Measurements from ENCODE around the gene ATRN.

ATRN gene

DNA sequence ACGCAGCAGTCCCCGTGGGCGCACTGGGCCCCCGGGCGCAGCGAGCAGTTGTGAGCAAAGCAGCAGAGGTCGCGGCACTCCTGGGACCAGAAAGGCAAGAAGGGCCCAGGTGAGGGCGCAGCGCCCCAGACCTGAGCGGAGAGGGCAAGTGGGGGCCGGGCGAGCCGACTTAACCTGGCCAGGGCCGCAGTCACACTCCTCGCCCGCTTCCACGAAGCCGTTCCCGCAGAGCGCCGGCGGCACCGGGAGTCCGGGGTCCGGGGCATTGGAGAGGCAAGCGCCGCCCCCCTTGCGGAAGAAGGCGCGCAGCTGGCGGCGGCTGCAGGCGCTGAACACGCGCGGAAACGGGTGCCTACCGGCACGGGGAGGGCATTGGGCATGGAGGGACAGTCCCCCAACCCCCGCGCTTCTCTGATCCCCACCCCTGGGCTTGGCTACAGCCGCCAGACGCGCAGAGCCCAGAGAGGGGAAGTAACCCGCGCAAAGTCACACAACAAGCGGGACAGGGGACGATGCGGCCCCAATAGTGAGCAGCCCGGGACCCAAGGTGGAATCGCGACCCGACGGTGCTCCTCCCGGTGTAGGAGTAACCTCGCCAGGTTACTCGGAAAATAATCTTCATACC, 201.8 kb downstream of the ATRN start:
- DNase-seq (ENCODE audit: extremely low read depth, low read depth): no peak
- TF ChIP-seq, protein P1, sequence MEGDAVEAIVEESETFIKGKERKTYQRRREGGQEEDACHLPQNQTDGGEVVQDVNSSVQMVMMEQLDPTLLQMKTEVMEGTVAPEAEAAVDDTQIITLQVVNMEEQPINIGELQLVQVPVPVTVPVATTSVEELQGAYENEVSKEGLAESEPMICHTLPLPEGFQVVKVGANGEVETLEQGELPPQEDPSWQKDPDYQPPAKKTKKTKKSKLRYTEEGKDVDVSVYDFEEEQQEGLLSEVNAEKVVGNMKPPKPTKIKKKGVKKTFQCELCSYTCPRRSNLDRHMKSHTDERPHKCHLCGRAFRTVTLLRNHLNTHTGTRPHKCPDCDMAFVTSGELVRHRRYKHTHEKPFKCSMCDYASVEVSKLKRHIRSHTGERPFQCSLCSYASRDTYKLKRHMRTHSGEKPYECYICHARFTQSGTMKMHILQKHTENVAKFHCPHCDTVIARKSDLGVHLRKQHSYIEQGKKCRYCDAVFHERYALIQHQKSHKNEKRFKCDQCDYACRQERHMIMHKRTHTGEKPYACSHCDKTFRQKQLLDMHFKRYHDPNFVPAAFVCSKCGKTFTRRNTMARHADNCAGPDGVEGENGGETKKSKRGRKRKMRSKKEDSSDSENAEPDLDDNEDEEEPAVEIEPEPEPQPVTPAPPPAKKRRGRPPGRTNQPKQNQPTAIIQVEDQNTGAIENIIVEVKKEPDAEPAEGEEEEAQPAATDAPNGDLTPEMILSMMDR (IDR thresholded peaks at IDR 0.05; ENCODE audit: low read depth, low read length): no peak

DNA sequence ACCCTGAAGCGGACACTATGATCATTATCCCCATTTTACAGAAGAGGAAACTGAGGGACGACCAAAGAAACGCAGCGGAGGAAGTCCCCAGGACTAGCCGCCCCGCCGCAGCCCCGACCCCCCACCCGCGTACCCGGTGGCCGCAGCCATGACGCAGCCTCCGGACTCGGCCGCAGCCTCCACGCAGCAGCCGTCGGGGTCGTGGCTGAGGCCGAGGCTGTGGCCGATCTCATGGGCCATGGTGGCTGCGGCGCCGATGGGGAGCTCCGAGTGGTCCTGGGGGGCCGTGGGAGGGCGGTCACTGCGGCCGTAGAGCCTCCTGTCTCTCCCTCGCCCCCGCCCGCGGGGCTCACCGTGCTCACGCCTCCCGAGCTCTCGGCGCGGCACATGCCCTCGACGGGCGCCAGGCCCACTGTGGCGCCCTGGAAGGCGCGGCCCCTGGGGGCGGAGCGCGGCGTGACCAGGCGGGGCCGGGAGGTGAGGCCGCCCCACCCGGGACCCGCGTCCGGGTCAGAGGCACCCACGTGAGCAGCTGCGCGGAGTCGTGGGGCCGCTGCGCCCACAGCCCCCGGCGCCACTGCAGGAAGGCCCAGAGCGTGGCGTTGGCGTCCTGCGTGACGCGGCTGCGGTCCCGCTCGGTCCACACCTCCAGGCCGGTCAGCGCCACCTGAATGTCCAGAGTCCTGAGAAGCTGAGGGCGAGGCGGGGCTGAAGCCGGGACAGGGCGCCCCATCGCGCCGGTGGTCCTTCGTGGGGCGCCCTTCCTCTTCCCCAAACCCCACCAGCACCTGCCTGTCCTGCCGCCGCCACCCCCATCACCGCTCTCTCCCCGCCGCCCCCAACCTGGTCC, 202.6 kb downstream of the ATRN start:
- TF ChIP-seq, protein P1 (IDR thresholded peaks at IDR 0.05; ENCODE audit: low read depth, low read length): no peak
- DNase-seq (ENCODE audit: extremely low read depth, low read depth): no peak

DNA sequence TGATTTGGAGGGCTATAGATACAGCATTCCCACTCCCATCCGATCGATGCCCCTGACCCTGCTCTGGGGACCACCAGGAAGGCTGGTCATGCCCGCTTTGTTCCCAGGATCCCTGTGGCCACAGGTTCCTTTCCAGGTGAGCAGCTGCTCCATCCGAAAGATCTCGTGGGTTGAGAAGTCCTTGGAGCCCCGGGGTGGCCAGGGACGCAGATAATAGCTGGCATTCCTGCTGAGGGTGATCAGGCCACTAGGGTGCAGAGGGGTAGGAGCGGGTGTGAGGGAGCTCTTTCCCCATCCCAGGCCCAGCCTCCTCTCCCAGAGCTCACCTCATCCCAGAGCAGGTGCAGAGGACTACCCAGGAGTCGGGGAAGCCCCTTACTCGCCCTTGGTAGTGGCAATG, 203.6 kb downstream of the ATRN start:
- TF ChIP-seq, protein P1 (IDR thresholded peaks at IDR 0.05; ENCODE audit: low read depth, low read length): no peak
- DNase-seq (ENCODE audit: extremely low read depth, low read depth): no peak

DNA sequence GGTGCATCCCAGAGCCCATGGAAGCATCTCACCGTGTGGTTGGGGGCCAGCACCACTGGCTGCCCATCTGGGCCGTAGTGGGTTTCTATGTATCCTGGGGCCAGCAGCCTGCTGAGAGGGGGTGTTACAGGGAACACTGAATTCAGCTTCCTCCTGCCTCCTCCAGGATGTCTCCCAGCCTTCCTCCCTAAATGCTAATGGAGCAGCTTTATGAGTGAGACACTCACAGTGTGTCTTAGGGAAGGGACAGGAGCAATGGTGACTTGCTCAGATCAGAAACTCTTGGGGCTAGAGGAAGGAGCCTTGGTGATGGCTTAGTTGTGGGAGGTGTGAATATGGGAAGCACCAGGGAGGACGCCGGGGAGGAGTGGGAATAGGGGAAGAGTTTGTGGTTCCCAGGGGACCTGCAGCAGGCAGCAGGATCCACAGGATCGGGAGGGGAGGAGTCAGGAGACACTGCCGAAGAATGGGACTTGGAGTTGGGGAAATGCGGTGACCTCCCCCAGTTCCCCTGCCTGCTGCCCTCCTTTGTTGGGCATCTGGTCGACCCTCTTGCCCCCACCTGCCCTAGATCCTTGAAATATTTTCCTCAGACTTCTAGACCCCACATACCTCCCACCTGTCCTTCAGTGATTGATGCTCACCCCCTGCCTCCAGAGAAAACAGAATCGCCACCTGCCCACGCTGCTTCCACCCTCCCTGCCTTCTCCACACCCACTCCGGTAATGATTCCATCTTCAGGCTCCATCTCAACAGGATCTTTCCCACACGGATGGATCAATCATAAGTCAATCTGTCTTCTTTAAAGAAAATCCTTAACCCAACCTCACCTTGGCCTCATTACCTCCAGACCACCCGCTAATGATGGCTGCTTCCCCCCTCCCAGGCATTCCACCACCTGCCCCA, 204.4 kb downstream of the ATRN start:
- TF ChIP-seq, protein P1 (IDR thresholded peaks at IDR 0.05; ENCODE audit: low read depth, low read length): no peak
- no peak for DNase-seq (ENCODE audit: extremely low read depth, low read depth)

DNA sequence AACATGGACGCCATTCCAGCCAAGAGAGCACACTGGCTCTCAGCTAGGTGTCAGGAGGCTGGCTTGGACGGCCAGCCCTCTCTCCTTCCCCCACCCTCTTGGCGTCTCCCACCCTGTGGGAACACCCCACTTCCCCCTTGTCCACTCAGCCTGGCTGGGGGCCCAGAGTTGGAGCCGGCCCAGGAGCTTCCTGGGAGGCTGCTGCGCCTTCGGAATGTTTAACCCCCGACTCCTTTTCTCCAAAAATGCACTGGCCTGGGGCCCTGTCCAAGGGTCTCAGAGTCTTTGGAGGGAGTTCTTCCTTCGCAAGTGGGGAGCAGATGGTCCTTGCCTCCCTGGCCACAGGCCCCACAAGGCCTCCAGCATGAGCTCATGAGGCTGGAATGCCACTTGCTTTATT, 206.9 kb downstream of the ATRN start:
- no peak for DNase-seq (ENCODE audit: extremely low read depth, low read depth)
- TF ChIP-seq, protein P1 (IDR thresholded peaks at IDR 0.05; ENCODE audit: low read depth, low read length): no peak

DNA sequence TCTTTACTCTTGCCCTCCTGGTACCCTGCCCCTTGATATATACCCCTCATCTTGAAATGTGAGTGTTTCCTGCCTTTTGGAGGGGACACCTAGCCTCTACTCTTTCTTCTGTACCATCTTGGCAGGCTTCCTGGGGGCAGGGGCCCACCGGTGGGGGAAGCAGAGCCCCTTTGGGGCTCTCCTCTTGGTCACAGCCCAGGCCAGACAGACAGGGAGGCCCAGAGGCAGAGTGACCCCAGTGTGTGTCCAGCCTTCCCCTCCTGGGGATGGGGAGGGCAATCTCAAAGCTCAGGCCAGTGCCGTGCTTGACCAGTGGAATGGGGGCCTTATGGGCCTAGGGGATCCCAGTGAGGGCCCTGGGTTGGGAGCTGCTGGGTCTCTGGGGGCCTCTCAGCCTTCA, 207.4 kb downstream of the ATRN start:
- TF ChIP-seq, protein P1 (IDR thresholded peaks at IDR 0.05; ENCODE audit: low read depth, low read length): no peak
- DNase-seq (ENCODE audit: extremely low read depth, low read depth): no peak
